ENCODE results near the gene IL17F. TPM values are rescaled to one million over a fixed set of nuclear protein-coding genes. Genes with fewer than 3 reads are reported as not detected.

The IL17F gene
- total RNA-seq, 1 experiment from 2014 or later = not detected

- POLR2A ChIA-PET = interaction anchor here (0.6 kb wide), 1 partner anchor 9 kb away, joined by 22 read pairs; no protein-coding TSS in a partner anchor
These were observed 27.7 kb upstream of the IL17F start for GRCh38 chr6:52271852-52272460.

GRCh38 chr6:52263709-52264540 lies 19.6 kb upstream of the IL17F start:
- POLR2A ChIA-PET = interaction anchor here (0.5 kb wide), 1 partner anchor 10 kb away, joined by 5 read pairs; no protein-coding TSS in a partner anchor
- CTCF ChIA-PET = interaction anchor here (1.3 kb wide), 1 partner anchor 21 kb away, joined by 4 read pairs; the partner anchor contains the start of gene MCM3
- peak; percentile 28 for DNase-seq (ENCODE audit: low read depth, low spot score)
- no peaks in the 10 kb centered on the region for H3K27me3 ChIP-seq (ENCODE audit: control insufficient read depth, insufficient read depth, low read length)
- H3K4me3 ChIP-seq (ENCODE audit: low read depth in 2 of 2, low read length in 2 of 2) = no peak overlapping the region
- no peak for TF ChIP-seq POLR2AphosphoS5 (IDR thresholded peaks at IDR 0.05; ENCODE audit: low read depth, low read length)
- TF ChIP-seq, protein P1, sequence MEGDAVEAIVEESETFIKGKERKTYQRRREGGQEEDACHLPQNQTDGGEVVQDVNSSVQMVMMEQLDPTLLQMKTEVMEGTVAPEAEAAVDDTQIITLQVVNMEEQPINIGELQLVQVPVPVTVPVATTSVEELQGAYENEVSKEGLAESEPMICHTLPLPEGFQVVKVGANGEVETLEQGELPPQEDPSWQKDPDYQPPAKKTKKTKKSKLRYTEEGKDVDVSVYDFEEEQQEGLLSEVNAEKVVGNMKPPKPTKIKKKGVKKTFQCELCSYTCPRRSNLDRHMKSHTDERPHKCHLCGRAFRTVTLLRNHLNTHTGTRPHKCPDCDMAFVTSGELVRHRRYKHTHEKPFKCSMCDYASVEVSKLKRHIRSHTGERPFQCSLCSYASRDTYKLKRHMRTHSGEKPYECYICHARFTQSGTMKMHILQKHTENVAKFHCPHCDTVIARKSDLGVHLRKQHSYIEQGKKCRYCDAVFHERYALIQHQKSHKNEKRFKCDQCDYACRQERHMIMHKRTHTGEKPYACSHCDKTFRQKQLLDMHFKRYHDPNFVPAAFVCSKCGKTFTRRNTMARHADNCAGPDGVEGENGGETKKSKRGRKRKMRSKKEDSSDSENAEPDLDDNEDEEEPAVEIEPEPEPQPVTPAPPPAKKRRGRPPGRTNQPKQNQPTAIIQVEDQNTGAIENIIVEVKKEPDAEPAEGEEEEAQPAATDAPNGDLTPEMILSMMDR (IDR thresholded peaks at IDR 0.05) = peak; percentile 95
- TSS peak; percentile 88 for BruUV-seq (replicated peaks)
- no peaks in the 10 kb centered on the region for H3K4me1 ChIP-seq (ENCODE audit: control insufficient read depth, insufficient read depth, low read length)
- peak; percentile 81 for ATAC-seq
- H3K36me3 ChIP-seq (ENCODE audit: control insufficient read depth, insufficient read depth, low read length) = peaks cover 28% of the 10 kb centered on the region
- no peak overlapping the region for H3K27ac ChIP-seq (ENCODE audit: low read length)
- H3K9me3 ChIP-seq (ENCODE audit: control insufficient read depth, insufficient read depth, low read depth, low read length) = no peaks in the 10 kb centered on the region
- intact Hi-C loops (cut with micrococcal nuclease; ENCODE audit: unreplicated experiment) = loop anchor here (5.0 kb wide), 1 partner anchor 102 kb away; no protein-coding TSS in a partner anchor
- in situ Hi-C loops (cut with HindIII; ENCODE audit: low pct_unique_long_range_greater_than_20kb, low sequenced_read_pairs) = no loop called here

More at GRCh38 chr6:52271852-52272460, 27.7 kb upstream of the IL17F start:
- CTCF ChIA-PET = no interaction called here
- no peak for DNase-seq (ENCODE audit: low read depth, low spot score)
- in situ Hi-C loops (cut with HindIII; ENCODE audit: low pct_unique_long_range_greater_than_20kb, low sequenced_read_pairs) (no loop called here), intact Hi-C loops (cut with micrococcal nuclease; ENCODE audit: unreplicated experiment) (no loop called here)
- TF ChIP-seq, protein P1 (IDR thresholded peaks at IDR 0.05) = no peak
- TF ChIP-seq REST (IDR thresholded peaks at IDR 0.05; ENCODE audit: insufficient read depth in 1 of 2, low read depth in 2 of 2, low read length in 1 of 2) (no peak), TCF7L2 (IDR thresholded peaks at IDR 0.05; ENCODE audit: low read depth, low read length) (no peak), POLR2AphosphoS5 (IDR thresholded peaks at IDR 0.05; ENCODE audit: low read depth, low read length) (no peak), SIN3A (IDR thresholded peaks at IDR 0.05; ENCODE audit: borderline replicate concordance, insufficient read depth, low read depth, low read length) (no peak)
- H3K4me1 ChIP-seq (ENCODE audit: control insufficient read depth, insufficient read depth, low read length) = no peaks in the 10 kb centered on the region
- no peak overlapping the region for H3K27ac ChIP-seq (ENCODE audit: low read length)
- no TSS peak for BruUV-seq (replicated peaks)
- no peak overlapping the region for H3K4me3 ChIP-seq (ENCODE audit: low read depth in 2 of 2, low read length in 2 of 2)
- no peaks in the 10 kb centered on the region for H3K27me3 ChIP-seq (ENCODE audit: control insufficient read depth, insufficient read depth, low read length)
- ATAC-seq = no peak
- no peaks in the 10 kb centered on the region for H3K9me3 ChIP-seq (ENCODE audit: control insufficient read depth, insufficient read depth, low read depth, low read length)
- H3K36me3 ChIP-seq (ENCODE audit: control insufficient read depth, insufficient read depth, low read length) = peaks cover 49% of the 10 kb centered on the region

All from Panc1 (cell line).